ENCODE measurements around the gene DUS2. TPM values are rescaled to one million over a fixed set of nuclear protein-coding genes. Genes with fewer than 3 reads are reported as not detected.

The DUS2 gene
- total RNA-seq, 1 donor from 2014 or later, result 17.7 TPM

GRCh38 chr16:68046106-68046505, 23.0 kb downstream of the DUS2 start:
- no peak for DNase-seq (ENCODE audit: low read depth in 2 of 2)

DNA sequence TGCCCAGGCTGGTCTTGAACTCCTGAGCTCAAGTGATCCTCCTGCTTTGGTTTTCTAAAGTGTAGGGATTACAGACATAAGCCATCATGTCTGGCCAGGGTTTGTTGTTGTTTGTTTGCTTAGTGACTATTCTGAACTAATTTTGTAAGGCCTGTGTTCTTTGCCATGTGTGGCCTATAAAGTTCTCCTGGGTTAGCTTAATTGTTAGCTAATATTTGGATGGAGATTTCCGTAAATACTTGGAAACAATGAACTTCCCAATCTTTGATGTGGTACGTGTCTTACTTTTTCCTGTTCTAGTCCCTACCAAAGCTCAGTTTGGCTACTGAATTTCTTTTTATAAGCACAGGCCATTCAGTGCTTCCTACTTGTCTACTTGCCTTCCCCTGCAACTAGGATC, 24.9 kb downstream of the DUS2 start:
- DNase-seq (ENCODE audit: low read depth in 2 of 2), result no peak

GRCh38 chr16:68049449-68049848, 26.4 kb downstream of the DUS2 start:
- DNase-seq (ENCODE audit: low read depth in 2 of 2), result no peak

DNA sequence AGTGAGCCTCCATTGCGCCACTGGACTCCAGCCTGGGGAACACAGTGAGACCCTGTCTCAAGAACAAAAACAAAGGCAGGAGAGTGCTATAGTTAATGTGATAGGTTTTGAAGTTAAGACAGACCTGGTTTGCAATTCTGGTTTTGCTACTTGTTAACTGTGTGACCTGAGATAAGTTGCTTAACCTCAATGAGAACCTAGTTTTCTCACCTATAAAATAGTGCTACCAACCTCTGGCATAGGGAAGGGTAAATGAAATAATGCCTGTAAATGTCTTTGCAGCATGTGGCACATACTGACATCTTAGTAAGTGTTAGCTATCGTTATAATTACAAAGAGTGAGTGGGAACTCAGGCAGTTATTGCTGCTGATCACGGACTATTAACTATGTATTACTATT, 32.3 kb downstream of the DUS2 start:
- DNase-seq (ENCODE audit: low read depth in 2 of 2), result no peak

- DNase-seq (ENCODE audit: low read depth in 2 of 2), result no peak
These were observed 36.7 kb downstream of the DUS2 start for GRCh38 chr16:68059804-68060203.

- DNase-seq (ENCODE audit: low read depth in 2 of 2), result no peak
These were observed 38.3 kb downstream of the DUS2 start for GRCh38 chr16:68061396-68061795.

- DNase-seq (ENCODE audit: low read depth in 2 of 2), result no peak
These were observed 39.9 kb downstream of the DUS2 start for GRCh38 chr16:68062910-68063393.

- peak; percentile 71 to 80 for DNase-seq (ENCODE audit: low read depth in 2 of 2)
These were observed 41.8 kb downstream of the DUS2 start for GRCh38 chr16:68064791-68065365.

GRCh38 chr16:68065716-68066305, 42.7 kb downstream of the DUS2 start:
- peak in 1 of 2 donors; percentile 51 for DNase-seq (ENCODE audit: low read depth in 2 of 2)

GRCh38 chr16:68066763-68067162, 43.7 kb downstream of the DUS2 start:
- no peak for DNase-seq (ENCODE audit: low read depth in 2 of 2)

DNA sequence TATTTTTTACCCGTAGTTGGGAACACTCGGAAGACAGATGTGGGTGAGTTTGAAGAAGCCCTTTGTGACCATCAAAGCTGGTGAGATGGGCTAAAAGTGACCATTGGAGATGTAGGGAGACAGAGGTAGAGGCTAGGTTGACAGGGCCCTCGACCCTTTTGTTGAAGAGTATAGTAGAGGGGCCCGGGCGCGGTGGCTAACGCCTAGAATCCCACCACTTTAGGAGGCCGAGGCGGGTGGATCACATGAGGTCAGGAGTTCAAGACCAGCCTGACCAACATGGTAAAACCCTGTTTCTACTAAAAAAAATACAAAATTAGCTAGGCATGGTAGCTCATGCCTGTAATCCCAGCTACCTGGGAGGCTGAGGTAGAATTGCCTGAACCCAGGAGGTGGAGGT, 45.8 kb downstream of the DUS2 start:
- DNase-seq (ENCODE audit: low read depth in 2 of 2), result no peak

- DNase-seq (ENCODE audit: low read depth in 2 of 2), result no peak
These were observed 46.6 kb downstream of the DUS2 start for GRCh38 chr16:68069511-68070248.

DNA sequence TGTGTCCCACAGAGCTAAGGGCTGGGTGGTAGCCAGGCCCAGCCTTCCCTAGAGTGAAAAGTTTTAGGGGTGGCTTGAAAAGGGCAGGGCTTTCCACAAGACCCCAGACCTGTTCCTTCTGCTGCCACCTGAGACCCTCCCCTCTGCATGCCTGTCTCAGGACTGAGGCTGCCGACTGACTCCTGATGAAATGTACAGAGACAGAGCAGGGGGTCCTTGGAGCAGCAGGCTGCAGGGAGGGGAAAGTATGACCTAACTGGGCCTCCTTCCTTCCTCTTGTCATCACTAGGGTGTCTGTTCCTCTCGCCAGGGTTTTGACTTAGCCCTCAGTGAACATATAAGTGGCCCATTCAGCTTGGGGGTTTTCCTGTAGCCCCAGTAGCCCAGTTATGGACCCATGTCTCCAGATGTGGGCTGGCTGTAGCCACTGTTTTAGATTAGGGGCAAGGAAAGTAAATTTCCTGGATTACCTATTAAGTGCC, 47.2 kb downstream of the DUS2 start:
- DNase-seq (ENCODE audit: low read depth in 2 of 2), result no peak

- no peak for DNase-seq (ENCODE audit: low read depth in 2 of 2)
These were observed 47.9 kb downstream of the DUS2 start for GRCh38 chr16:68070806-68071517.

GRCh38 chr16:68071518-68071901, 48.4 kb downstream of the DUS2 start:
- DNase-seq (ENCODE audit: low read depth in 2 of 2), result no peak

GRCh38 chr16:68072038-68072695, 49.1 kb downstream of the DUS2 start:
- DNase-seq (ENCODE audit: low read depth in 2 of 2), result no peak

DNA sequence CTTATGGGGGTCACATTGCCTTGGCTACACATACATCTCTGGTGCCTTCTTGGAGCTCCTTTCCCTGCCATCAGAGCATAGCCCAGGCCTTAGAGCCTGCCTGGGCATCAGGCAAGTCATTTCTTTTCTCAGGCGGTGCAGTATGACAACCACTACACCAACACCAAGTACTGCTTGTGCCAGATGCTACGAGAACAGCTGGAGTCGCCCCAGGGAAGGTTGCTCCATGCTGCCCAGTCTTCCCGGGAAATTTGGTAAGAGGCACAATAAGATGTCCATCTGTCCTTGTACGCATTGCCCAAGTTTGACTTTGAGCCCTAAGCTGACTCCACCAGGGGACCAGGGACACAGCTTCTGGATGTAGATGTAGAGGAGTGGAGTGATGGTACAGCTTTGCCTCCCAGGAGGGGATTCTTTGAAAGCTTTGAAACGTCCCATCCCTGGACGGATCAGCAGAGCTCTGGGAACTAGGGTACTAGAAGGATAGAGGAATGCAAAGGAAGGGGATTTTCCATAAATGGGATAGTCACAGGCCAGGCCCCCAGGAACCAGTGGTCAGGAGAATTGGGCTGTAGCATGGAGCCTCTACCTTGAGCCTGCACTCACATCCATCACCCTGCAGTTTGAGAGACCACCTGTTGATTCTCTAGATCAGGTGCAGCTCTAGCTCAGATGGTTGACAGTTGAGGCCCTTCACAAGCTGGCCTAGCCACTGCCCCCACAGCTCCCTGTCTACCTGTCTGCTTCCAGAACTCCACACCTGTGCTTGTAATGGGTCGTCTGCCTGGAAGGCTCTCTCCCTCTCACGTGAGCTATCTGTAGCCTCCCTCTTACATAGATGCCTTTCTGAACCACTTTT, 51.0 kb downstream of the DUS2 start:
- DNase-seq (ENCODE audit: low read depth in 2 of 2), result no peak

DNA sequence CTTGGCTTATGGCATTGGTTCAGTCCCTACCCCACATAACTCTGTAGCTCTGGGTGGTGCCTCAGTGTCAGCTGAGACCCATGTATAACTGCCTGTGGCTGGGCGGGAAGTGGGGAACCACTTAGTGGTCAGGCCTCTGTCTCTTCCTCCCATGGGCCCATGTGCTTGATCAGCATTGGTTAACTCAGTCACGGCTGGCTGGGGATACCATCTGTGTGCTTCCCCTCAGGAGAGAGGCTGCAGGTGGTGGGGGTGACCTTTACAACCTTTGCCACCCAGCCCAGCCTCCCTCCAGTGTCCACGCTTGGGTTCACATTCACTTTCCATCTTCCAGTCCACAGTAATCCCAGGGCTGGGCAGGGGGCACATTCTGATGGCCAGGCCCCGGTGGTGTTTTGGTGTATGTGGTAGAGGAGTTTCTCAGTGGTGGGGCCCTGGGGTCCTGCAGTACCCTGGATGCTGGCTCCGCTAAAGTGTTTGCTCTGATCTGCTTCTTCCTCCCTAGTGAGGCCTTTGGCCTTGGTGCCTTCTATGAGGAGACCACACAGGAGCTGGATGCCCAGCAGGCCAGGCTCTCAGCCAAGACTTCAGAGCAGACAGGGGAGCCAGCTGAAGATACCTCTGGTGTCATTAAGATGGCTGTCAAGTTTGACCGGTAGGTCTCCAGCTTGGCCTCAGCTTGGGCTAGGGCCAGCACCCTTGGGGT, 51.9 kb downstream of the DUS2 start:
- DNase-seq (ENCODE audit: low read depth in 2 of 2), result no peak

DNA sequence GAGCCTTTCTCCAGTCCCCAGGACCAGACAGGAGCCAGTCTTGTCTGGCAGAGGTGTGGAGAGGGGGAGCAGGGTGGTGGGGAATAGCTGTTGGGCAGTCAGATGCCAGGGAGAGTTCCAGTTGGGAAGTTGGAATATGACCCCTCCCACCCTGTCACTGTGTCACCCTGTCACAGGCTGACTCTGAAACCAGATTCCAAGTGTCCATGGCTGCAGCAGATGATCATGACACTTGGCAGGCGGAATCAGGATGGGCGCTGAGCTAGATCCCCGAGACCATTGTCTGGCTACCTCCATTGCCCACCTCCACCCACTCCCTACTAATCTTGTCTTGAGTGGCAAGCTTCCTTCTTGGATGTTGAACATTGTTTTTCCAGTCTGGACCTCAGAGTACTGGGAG, 52.9 kb downstream of the DUS2 start:
- DNase-seq (ENCODE audit: low read depth in 2 of 2), result no peak

DNA sequence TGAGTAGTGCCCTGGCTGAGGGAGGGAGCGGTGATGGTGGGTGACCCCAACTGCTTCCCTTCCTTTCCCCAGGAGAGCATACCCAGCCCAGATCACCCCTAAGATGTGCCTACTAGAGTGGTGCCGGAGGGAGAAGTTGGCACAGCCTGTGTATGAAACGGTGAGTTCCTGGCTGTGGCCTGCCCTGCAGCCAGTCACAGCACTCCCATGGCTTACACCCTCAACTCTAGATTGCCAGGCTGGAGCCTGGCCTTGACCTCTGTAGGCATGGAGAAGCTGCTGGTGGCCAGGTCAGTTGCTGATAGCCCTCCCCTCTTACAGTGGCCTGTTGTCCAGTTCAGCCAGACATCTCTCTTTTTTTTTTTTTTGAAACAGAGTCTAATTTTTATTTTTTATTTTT, 53.5 kb downstream of the DUS2 start:
- no peak for DNase-seq (ENCODE audit: low read depth in 2 of 2)
